ENCODE measurements around the gene LHFPL6. TPM values are rescaled to one million over a fixed set of nuclear protein-coding genes. Genes with fewer than 3 reads are reported as not detected.

LHFPL6 gene
- 12.7 and 13.5 TPM in 2 replicates for total RNA-seq (2014; rRNA removed; shearing (Covaris generic))

DNA sequence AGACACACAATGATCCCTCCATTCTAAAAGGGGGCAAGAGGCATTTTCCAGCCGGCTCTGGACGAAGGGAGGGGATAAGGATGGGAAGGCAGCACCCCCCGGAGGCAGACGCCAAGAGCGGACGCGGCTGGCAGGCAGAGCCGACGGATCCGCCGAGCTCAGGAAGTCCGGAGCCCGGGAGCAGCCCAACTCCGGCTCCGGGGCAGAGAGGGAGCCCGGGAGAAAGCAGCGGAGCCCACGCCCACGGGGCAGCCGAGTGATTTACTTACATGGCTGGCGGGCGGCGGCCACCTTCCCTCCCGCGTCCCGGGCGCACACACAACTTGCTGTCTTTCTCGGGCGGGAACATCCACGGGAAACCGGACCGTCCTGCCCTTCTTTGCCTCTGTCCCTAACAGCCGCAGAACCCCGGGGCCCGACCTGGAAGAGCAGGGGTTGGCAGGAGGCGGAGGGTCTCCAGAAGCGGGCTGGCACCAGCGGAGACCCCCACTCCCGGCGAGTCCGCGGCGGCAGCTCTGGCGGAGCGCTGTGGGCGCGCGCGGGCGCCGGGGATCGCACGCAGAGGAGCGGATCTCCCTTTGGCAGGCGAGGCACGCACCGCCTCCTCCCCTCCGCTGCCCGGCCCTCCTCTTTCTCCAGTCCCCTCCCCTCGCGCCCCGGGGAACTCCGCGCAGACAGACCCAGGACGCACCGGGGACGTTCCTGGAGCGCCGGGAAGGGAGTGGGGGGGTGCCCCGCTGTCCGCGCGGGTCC, at the start of gene LHFPL6:
Gene LHFPL6, minus strand, starts transcription at position 580 of the 753 bp plus-strand sequence.
- DNase-seq (ENCODE audit: low read depth): peak; percentile 84

DNA sequence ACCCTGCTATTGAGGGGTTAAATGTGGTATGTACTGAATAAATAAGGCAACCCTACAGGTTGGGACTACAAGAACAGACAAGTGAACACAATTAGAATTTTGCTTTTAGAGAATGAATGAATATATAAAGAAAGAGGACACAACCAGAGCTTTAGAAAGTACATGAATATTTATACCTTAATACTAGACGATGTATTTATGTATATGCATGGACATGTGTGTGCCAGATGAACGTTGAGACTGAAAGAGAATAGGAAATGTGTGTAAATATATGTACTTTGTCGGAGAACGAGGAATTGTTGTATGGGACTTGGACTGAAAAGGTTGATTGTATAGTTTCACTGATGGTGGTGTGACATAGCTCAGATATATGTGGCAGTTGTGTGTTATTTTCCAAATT, 43.1 kb upstream of the LHFPL6 start:
- DNase-seq (ENCODE audit: low read depth): no peak

DNA sequence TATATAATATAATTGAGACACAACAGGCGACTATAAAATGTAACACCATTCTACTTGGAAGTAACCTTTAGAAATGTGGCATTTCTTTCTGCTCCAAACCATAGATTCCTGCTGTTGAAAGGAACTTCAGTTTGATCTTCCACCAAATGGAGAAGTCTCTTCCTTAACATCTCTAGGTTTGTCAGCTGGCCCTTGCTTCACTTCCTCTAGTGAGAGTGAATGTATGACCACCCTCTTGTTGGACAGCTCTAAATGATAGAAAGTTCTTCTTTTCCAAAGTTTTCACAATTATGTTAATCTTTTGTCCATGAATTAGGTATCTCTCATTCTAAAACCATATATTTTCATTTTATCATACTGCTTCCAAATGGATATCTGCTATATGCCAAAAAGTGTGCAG, 38.7 kb upstream of the LHFPL6 start:
- DNase-seq (ENCODE audit: low read depth): no peak

DNA sequence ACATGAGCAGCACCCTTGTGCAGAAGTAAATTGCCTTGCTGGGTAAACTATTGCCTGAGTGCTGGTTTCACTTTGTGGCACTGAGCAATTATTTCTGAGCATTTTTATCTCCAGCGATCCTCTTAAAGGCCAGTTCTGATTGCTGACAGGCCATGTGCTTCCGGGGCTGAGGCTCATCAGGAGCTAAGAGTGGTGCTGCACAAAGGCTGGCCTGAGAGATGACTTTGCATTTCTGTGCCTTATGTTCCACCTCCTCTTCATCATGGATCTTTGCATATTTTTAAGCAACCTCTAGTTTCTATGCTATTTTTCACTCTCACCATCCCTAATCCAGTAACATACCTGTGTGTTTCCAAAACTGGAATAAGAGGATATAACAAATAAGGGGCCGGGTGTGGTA, 34.9 kb upstream of the LHFPL6 start:
- DNase-seq (ENCODE audit: low read depth): no peak

DNA sequence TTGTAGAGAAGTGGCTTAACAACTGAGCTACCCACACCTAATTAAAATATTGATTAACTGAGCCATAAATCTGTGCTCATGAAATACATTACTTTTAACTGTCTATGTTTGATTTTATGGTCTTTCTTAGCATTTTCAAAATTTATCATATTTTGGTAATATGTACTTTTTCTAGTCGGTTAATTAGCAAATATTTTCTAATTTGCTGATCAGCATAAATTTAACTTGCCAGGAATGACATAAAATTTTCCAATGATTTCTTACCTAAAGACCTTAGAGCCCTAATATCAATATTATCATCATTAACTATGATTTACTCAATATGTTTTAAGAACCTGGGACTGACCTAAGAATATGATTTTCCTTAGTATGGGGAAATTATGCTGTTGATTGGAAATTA, 32.6 kb upstream of the LHFPL6 start:
- DNase-seq (ENCODE audit: low read depth): no peak

DNA sequence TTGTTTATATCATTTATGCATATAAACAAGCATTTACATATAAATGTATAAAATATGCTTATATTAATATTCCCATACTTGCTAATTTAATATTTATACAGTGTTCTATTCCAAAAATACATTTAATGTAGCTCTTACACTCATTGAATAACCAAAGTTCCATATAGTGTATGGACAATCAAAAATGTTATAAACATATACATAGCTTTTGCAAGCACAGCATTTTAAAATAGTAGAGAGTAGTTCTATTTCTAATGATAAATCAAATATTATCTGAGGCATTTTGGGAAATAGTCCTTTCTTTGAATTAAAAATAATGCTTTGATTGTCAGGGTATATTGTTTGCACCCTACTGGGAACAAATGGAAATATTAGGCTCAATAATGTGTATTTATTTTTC, 30.0 kb upstream of the LHFPL6 start:
- DNase-seq (ENCODE audit: low read depth): no peak

DNA sequence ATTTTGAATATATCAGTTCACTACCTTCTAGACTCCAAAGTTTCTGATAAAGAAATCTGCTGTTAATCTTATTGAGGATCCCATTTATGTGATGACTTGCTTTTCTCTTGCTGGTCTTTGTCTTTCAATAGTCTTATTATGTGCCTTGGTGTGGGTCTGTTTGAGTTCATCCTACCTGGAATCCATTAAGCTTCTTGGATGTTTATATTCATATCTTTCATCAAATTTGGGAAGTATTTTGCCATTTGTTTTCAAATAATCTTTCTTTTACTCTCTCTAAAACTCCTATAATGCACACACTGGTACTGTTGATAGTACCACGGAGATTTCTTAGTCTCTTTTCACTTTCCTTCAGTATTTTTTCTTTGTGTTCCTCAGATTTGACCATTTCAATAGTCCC, 28.3 kb upstream of the LHFPL6 start:
- DNase-seq (ENCODE audit: low read depth): no peak

DNA sequence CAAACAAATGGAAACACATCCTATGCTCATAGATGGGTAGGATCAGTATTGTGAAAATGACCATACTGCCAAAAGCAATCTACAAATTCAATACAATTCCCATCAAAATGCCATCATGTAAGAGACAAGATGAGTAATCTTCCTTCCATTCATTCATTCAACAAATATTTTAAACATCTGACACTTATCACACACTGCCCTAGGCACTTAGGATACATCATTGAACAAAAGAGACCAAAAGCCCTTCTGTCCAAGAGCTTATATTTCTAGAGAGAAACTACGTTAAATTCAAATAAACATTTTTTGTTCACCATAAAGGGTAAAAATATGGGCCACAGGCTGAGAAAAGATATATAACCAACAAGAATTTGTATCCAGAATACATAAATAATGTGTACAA, 20.5 kb upstream of the LHFPL6 start:
- DNase-seq (ENCODE audit: low read depth): no peak

DNA sequence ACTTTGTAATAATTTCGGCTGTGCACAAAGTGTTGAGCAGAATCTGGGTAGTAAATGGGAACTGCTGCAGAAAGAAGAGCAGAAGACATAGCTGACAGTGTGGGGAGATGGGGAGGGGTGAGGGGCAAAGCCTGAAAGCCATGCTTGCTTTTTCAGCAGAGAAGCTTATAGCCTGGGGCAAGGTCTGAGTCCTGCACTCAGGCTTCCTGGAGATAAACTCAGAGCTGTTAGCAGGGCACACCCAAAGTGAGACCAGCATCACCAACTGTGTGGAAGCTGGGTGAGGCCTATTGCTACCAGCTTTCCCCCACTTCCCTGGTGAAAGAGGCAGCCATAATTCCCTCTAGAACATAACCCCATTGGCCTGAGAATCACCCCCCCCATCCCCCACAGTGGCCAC, 15.6 kb upstream of the LHFPL6 start:
- no peak for DNase-seq (ENCODE audit: low read depth)

DNA sequence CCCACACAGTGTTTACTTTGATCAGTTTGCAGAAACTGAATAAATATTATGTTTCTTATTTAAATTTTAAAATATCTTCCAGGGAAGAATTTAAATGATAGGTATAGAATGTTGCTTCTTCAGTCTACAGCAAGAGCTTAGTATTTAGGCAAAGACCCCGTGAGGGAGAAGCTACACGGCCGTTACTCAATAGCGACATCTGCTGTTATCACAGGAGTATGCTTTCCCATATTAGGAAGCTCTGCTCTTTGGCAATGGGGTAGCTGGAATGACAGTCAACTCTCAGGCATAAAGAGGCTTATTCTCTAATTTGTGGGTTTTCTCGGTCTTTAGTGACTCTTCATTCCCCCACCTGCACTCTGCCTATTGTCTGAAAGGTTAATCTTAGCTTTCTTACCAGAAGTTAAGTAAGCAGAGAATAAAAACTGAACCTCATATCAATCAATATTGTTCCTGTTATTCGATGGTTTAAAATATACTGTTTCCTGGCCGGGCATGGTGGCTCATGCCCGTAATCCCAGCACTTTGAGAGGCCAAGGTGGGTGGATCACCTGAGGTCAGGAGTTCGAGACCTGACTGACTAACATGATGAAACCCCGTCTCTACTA, 13.2 kb upstream of the LHFPL6 start:
- peak; percentile 53 for DNase-seq (ENCODE audit: low read depth)

DNA sequence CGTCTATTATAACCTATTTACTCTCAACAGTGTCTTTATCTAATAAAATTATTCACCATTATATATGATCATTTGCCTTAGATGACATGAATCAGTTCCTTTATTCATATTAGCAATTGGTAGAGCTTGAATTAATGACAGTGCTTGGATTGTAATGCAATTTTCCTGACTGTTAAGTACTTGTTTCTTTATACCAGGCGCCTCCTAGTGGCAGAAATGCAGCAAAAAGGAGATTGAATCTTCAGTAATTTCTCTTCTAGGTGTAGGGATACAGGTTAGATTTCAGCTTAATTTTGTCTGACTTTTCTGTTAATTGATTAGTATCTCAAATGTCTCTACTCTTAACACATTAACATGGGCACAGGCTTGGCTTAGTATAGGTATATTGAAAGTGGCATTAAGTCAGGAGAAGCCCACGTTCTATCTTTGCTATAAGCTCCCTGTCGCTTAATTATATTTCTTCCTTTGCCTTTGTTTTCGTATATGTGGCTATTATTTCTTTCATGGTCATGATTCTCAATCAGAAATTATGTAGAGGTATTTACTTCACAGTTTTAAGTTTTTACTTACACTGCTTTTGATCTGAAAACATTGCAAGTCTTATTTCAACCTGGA, 9.1 kb upstream of the LHFPL6 start:
- peak; percentile 37 for DNase-seq (ENCODE audit: low read depth)

DNA sequence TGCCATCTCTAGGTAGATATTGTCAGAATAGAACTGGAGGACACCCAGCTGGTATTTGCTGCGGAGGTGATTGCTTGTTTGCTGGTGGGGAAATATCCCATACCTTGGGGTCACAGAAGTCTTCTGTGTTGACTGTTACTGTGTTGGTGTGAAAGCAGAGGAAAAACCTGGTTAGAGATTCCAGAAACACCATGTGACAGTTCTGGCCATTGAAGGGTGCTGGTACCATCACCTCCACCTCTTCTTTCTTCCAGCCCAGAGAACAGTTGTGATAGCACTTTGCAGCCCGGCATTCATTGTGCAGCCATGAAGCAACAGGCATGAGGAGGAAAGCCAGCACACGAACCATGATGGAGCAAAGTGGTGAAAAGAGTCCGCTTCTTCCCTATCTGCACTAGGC, 4.9 kb upstream of the LHFPL6 start:
- no peak for DNase-seq (ENCODE audit: low read depth)

DNA sequence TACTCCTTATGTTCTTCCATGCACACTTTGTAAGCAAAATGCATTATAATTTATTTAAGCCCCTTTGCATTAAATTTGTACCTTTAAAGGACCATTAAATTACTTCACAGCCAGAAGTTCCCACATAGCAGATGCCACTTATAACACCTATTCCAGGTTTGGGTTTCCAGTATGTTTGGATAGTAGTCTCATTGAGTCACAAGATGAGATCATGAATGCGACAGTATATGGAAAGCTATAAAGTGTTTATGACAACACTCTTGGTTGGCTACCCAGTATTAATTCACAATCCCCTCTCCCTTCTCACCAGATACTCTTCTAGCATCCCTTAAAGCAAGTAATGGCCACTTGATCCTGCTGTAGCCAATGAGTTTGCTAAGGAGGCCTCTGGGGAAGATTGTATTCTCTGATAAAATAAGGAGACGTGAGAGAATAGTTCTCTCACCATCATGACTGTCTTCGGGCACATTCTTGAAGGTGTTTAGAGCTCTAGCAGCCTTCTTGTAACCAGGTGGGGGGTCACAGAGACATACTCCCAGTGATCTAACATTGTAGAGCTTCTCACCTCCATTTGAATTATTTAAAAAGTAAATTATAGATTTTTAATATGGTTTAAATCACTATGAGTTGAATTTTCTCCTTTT, 2.8 kb upstream of the LHFPL6 start:
- DNase-seq (ENCODE audit: low read depth): no peak

DNA sequence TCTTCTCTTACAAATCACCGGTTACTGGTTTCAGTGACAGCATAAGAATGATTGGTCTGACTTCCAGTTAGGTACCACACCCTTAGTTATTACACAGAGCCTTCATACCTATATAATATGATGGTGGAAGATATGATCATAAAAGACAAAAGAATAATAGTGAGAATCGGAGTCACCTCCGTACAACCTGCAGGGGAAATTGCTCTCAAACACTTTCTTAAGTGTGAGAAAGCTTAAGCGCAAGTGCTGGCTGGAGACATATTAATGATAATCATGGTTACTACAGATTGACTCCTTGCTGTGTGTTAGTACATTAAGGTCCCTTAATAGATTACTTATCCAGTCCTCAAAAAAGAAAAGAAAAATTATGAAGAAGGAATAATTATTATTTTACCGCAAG, 1.8 kb upstream of the LHFPL6 start:
- DNase-seq (ENCODE audit: low read depth): no peak

DNA sequence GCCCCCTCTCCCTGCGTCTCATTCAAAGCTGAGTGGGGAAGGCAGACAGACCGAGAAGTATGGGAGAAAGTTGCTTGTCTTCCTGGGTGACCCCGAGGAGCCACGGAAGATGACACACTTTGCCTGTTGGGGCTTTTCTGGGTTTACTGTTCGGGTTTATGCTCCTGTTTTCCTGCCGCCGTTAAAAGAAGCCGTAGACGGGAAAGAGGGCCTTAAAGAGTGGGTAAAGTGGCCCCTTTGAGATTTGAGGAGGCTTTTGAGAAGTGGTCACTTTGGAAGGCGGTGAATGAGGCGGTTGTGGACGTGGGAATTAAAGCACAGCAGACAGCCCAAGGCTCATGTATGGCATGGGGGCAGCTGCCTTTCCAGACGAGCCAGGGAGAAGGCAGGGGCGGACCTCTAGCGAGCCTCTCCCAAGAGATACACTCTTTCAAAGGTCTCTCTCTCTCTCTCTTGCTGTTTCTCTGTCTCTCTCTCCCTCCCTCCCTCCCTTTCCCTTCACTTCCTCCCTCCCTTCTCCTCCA, 493 bp upstream of the LHFPL6 start:
- DNase-seq (ENCODE audit: low read depth): peak; percentile 17

DNA sequence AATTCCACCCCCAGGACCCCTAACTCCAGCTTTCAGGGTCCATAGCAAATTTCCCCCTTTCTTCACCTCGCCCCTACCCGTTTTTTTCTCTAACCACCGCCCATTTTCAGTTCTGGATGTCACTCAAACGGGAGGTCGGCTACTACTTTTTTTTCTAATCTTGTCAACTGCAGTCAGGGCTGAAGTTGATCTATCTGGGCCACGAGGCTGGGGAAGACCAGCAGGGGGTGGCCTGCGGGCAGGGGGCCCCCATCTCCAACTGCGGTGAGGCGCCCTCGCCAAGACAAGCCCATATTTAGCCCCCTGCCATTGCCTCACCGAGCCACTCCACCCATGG, 748 bp downstream of the LHFPL6 start:
- DNase-seq (ENCODE audit: low read depth): no peak

DNA sequence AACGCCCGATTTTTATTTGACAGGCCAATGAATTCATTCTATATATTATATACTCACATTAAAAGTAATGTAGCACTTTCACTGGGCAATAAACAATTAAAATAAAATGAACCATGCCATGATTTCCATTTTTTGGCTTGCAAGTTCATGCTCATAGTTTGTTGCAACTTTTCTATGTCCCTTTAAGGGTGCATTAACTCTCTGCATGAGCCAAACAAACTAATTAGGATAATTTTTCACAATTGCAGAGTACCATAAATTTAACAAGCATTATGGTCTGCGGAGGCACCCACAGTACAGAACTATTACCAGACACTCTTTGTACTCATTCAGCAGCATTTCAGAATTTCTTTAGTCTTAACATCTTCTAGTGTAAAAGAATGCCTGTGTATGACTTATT, 1.4 kb downstream of the LHFPL6 start:
- DNase-seq (ENCODE audit: low read depth): no peak

DNA sequence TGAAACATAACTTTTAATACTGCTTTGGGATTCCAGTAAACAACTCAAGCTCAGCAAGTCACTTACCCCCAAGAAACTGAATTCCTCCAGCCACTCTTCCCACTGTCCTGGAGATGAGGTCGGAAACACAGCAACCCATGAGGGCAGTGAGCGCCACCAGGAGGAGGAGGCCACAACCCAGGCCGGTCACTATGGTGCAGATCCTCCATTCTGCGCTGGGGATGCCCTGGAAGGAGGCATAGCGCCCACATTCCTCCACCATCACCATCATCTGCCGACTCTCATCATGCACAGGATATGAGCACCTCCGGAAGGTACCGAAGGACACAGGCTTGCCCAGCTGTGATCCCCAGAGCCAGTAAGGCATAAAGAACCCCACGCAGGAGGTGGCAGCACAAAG, 2.2 kb downstream of the LHFPL6 start:
- DNase-seq (ENCODE audit: low read depth): peak; percentile 9

DNA sequence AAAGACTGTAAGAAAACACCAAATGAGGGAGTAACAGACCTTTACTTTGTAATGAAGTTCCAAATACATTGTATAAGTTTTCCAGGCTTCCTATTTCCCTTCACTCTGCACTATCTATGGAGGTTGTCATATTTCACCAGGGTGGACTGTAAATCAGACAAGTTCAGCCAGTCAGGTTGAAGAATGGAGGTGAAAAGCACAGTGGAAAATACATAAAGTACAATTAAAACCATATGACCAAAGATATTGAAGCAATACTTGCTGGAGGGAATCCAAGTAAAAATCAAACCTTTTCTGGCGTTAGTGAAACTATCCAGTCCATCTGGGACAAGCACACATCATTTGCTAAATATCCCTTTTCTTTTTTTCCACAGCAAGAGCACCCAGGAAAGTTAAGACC, 3.2 kb downstream of the LHFPL6 start:
- no peak for DNase-seq (ENCODE audit: low read depth)

DNA sequence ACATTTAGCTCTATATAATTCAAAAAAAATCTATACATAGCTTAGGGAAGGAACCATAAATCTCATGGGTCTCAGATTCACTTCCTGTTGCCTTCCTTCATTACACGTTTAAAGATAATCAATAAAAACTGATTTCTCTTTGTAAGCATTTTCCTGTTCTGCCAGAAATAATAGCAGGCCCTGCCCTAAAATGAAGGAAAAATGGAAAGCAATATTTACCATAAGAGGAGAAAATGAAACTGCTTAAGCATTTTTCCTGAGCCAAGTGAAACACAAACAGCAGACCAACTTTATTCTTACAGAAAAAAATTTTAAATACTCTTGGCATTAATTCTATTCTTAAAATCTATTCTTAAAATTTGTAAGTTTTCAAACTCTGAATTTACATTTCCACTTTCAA, 4.0 kb downstream of the LHFPL6 start:
- no peak for DNase-seq (ENCODE audit: low read depth)

DNA sequence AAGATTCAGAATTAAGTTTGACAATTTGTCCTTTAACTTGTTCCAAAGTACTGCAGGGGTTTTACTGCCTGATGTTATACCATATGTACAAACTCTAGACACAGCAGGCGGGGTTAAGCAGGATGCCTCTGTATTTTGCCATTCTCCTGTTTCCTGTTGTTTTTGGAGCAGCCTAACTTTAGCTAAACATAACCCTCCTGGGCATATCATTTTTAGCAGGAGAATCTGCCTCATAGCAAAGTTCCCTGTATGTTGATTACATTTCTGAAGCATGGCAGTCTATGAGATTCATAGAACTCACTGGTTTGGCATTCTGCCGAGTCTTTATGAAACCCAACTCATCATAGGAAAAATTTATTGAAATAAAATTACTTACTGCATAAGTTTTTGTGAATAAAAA, 5.2 kb downstream of the LHFPL6 start:
- DNase-seq (ENCODE audit: low read depth): no peak

DNA sequence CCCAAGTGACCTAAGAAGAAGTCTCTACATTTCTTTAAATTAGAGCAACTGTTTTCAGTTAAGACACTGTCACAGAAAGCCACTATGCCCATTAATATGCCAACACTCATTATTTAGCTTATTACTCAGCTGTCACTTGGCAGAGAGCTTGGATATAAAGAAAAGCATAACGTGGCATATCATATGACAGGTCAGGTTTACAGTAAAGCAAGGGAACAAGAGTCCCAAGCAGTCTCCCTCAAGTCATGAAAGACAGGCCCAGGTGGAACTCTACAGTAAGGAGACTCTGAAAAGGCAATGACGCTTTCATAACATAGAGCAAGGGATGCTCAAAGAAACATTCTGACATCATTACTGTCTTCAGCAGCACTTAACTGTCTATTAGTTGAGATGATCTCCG, 6.3 kb downstream of the LHFPL6 start:
- DNase-seq (ENCODE audit: low read depth): no peak

DNA sequence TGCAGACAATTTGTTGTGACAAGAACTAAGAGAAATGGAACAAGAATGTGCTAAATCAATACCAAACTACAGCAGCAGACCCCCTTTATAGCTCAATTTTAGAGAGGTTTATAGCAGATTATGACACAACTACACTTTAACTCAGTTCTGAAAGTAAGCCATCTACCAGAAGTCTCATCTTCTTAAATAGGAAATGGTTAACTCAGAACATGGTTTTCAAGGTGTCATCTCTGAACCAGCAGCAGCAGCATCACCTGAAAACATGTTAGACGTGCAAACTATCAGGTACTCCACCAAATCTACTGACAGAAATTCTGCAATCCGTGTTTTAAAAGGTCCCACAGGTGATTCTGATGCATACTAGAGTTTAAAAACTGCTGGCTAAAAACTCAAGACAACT, 6.8 kb downstream of the LHFPL6 start:
- no peak for DNase-seq (ENCODE audit: low read depth)

All from Daoy (cell line).